ENCODE measurements around the gene CCDC144A. TPM values are rescaled to one million over a fixed set of nuclear protein-coding genes. Genes with fewer than 3 reads are reported as not detected.
A peak's percentile ranks its signal among the peaks of the same experiment; 100 is the strongest.
"Not testable (repeated sequence)": the region's sequence is repeated elsewhere in the genome, so short reads cannot be mapped to it uniquely, and the experiment has no call there.

CCDC144A gene
- total RNA-seq, 4 donors from 2014 or later = 0.67 to 14.4 (median 5.7) TPM

DNA sequence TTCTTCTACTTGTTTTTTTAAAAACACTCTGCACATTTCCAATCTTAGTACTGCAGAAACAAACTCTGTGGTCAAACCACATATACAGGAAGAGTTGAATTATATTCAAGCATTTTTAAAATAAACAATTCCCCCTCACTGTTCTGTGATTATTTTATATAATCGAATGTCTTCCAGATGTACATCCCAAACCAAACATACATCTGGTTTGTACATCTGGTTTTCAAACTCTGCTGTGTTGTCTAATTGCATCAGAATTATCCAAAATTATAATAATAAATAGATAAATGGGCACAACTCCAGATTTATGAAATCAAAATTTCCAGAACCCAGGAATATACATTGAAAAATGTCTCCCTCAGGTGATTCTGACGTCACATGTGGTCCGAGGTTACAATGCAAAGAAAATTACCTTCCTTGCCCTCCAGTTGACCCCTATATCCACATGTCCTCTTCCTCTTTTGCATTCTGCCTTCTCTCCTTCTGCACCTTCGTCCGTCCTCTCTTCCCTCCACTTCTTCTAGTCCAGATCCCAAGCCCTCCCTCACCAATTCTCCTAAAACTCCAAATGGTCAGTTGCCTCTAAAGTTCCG, 13.3 kb upstream of the CCDC144A start:
- no peak overlapping the region for H3K4me3 ChIP-seq
- TF ChIP-seq POLR2AphosphoS5 (IDR thresholded peaks at IDR 0.05) (no peak), EP300 (IDR thresholded peaks at IDR 0.05) (no peak), POLR2A (IDR thresholded peaks at IDR 0.05) (no peak)
- TF ChIP-seq, protein P1, sequence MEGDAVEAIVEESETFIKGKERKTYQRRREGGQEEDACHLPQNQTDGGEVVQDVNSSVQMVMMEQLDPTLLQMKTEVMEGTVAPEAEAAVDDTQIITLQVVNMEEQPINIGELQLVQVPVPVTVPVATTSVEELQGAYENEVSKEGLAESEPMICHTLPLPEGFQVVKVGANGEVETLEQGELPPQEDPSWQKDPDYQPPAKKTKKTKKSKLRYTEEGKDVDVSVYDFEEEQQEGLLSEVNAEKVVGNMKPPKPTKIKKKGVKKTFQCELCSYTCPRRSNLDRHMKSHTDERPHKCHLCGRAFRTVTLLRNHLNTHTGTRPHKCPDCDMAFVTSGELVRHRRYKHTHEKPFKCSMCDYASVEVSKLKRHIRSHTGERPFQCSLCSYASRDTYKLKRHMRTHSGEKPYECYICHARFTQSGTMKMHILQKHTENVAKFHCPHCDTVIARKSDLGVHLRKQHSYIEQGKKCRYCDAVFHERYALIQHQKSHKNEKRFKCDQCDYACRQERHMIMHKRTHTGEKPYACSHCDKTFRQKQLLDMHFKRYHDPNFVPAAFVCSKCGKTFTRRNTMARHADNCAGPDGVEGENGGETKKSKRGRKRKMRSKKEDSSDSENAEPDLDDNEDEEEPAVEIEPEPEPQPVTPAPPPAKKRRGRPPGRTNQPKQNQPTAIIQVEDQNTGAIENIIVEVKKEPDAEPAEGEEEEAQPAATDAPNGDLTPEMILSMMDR (IDR thresholded peaks at IDR 0.05) = no peak
- ATAC-seq = no peak
- H3K27me3 ChIP-seq = peaks cover 17% of the 10 kb centered on the region
- H3K9me3 ChIP-seq = no peaks in the 10 kb centered on the region
- no peaks in the 10 kb centered on the region for H3K36me3 ChIP-seq
- WGBS, 2 donors (ENCODE audit: low coverage in 1 of 2) = 65 to 66% methylated on average over 5 to 6 of the region's 6 CpGs
- H3K27ac ChIP-seq = no peak overlapping the region
- H3K4me1 ChIP-seq = no peaks in the 10 kb centered on the region

DNA sequence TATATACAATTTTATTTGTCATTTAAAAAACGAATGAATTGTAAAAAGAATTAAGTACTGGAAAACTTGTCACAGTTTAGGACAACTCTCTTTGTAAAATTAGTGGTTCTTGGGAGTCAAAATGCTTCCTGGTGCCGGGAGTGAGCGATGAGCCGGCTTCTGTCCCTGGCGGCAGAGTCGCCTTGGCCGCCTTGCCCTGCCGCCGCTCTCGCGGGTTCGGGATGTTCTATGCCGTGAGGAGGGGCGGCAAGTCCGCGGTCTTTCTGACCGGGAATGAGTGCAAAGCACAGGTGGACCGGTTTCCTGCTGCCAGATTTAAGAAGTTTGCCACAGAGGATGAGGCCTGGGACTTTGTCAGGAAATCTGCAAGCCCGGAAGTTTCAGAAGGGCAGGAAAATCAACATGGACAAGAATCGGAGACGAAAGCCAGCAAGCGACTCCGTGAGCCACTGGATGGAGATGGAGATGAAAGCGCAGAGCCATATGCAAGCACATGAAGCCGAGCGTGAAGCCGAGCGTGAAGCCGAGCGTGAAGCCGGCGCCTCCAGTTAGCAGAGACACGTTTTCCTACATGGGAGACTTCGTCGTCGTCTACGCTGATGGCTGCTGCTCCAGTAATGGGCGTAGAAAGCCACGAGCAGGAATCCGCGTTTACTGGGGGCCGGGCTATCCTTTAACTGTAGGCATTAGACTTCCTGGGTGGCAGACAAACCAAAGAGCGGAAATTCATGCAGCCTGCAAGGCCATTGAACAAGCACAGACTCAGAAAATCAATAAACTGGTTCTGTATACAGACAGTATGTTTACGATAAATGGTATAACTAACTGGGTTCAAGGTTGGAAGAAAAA, 6.5 kb upstream of the CCDC144A start:
- WGBS, 2 donors (ENCODE audit: low coverage in 1 of 2) = 45 to 78% methylated on average over 20 to 26 of the region's 44 CpGs
- not testable (repeated sequence) for H3K4me1 ChIP-seq, H3K27ac ChIP-seq, ATAC-seq, H3K9me3 ChIP-seq, H3K36me3 ChIP-seq
- H3K27me3 ChIP-seq = peaks cover 42% of the 10 kb centered on the region
- H3K4me3 ChIP-seq = peak overlapping the region in 1 of 2 donors; percentile 15

DNA sequence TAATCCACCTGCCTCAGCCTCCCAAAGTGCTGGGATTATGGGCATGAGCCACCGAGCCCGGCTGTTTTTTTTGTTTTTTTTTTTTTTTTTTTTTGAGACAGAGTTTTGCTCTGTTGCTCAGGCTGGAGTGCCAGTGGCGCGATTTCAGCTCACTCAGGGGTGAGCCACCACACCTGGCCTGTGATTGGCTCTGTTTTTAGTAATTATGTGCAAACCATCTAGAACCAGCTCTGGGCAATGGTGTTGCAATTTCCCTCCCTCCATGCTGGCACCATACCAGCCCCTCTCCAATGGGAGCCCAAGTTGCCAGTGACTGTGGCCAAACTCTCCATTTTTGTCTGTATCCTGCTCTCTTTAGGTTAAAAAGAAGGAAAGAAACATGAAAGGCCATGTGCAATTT, 4.0 kb upstream of the CCDC144A start:
- WGBS, 2 donors (ENCODE audit: low coverage in 1 of 2) = 94% methylated on average over 3 of the region's 4 CpGs; no CpG with 5 or more reads in 1 of the 2 donors
- not testable (repeated sequence) for H3K36me3 ChIP-seq, H3K27ac ChIP-seq, H3K4me1 ChIP-seq, ATAC-seq, H3K4me3 ChIP-seq, H3K9me3 ChIP-seq
- peaks cover 30% of the 10 kb centered on the region for H3K27me3 ChIP-seq

DNA sequence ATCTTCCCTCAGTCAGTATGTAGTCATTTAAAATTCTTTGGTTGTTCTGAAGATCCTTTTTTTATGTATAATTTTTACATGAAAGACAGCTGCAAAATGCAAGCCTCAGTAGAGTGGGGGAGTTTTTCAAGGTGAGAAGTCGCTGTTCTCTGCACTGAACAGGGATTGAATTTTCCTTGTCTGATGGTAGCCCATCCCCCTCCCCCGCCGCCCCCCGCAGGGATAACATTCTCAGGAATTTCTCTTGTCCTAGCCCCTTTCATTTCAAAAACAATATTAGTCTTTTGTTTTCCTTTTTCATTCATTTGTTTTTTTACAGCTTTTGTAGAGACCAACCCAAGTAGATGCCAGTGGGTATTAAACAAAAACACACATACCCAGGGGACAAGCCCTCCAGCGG, 2.9 kb upstream of the CCDC144A start:
- H3K4me3 ChIP-seq, H3K4me1 ChIP-seq, ATAC-seq, H3K36me3 ChIP-seq, H3K27ac ChIP-seq, H3K9me3 ChIP-seq: not testable (repeated sequence)
- WGBS, 2 donors (ENCODE audit: low coverage in 1 of 2) = 46 to 48% methylated on average over 2 to 4 of the region's 5 CpGs
- H3K27me3 ChIP-seq = peaks cover 24% of the 10 kb centered on the region

DNA sequence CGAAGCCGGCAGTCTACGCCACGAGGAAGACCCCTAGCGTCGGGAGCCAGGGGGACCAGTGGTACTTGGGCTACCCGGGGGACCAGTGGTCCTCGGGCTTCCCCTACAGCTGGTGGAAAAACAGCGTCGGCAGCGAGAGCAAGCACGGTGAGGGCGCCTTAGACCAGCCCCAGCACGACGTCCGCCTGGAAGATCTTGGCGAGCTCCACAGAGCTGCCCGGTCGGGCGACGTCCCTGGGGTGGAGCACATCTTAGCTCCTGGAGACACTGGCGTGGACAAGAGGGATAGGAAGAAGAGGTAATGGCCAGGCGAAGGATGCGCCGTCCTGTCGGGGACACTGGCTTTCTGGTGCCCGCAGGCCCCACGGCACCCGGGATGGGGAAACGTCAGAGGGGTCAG, 406 bp downstream of the CCDC144A start:
- not testable (repeated sequence) for H3K36me3 ChIP-seq, ATAC-seq, H3K4me1 ChIP-seq, H3K27me3 ChIP-seq, H3K9me3 ChIP-seq
- WGBS, 2 donors (ENCODE audit: low coverage in 1 of 2) = 78 to 100% methylated on average over 7 to 10 of the region's 30 CpGs
- Histone ChIP-seq H3K4me3 (peak overlapping the region in 1 of 2 donors; percentile 49), H3K27ac (peak overlapping the region in 2 of 4 donors; percentile 32 to 45)

DNA sequence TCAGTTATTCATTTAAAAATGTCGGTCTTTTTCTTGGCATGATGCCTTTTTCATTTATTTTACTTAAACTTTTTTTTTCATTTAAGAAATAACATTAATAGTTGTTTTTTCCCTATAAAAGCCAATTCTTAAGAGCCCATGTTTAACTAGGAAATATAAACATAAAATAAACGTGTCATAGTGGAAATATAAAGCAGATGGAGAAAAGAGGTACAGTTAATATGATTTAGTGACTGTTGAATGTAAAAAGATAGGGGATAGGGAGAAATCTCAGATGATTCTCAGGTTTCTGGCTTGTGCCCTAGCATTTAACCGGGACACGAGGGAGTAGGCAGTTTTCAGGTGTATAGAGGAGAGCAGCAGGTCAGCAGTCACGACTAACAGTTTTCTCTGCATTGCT, 7.6 kb downstream of the CCDC144A start:
- not testable (repeated sequence) for ATAC-seq, H3K4me3 ChIP-seq, H3K27me3 ChIP-seq, H3K4me1 ChIP-seq, H3K9me3 ChIP-seq, H3K27ac ChIP-seq, H3K36me3 ChIP-seq
- 22 to 25% methylated on average over 4 to 5 of the region's 5 CpGs for WGBS, 2 donors (ENCODE audit: low coverage in 1 of 2)

DNA sequence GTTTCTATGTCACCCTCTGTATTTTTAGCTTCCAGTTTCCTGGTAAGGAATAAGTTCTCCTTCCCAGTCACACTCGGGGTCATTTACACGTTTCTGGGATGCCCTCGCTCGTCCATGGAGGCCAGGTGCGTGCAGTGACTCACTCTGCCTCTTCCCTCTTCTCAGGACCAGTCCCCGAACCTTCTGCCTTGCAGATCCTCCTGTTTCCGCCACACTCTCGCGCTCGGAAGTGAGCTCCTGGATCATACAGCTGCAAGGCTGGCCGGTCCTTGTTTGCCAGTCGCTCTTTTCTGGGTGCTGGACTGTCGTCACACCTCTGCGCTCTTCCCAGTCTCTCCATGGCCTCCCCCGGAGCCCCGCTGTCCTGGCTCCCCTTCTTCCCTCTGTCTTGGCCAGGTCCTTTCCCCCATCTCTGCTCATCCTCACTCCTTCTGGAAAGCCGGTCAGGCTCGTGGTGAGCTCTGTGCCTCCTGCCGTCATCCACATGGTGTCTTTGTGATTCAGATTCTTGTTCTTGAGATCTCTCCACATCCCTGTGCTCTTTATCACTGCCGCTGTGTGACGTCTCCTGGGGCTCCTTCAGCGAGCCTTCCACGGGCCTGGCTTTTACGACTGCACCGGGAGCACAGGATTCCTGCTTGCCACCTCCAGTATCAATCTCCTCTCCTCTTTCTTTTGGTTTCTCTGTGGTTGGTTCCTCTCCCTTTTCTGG, 55.6 kb downstream of the CCDC144A start:
- H3K27ac ChIP-seq, ATAC-seq, H3K9me3 ChIP-seq, H3K27me3 ChIP-seq, H3K4me3 ChIP-seq, H3K4me1 ChIP-seq, H3K36me3 ChIP-seq: not testable (repeated sequence)
- 4 to 12% methylated on average over 10 to 11 of the region's 25 CpGs for WGBS, 2 donors (ENCODE audit: low coverage in 1 of 2)

DNA sequence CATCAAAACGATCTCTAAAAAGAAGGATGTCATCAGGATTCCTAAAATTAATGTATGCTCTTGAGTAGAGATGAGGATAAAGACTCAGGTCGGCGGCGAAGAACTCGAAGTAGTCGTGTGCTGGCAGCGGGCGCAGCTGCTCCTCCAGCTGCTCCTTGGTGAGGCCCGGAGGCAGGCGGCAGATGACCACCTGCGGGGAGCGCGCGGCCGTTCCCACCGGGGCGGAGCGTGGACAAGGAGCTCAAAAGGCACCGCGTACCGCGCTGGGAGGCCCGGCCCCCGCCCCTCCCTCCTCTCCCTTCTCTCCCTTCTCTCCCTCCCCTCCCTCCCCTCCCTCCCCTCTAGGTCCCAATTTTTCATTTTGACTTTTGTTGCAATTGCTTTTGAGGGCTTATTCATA, 56.5 kb downstream of the CCDC144A start:
- not testable (repeated sequence) for H3K4me3 ChIP-seq, H3K27ac ChIP-seq, H3K27me3 ChIP-seq, H3K36me3 ChIP-seq, H3K9me3 ChIP-seq, H3K4me1 ChIP-seq
- 2 to 11% methylated on average over 7 to 16 of the region's 24 CpGs for WGBS, 2 donors (ENCODE audit: low coverage in 1 of 2)
- peak; percentile 46 for ATAC-seq

DNA sequence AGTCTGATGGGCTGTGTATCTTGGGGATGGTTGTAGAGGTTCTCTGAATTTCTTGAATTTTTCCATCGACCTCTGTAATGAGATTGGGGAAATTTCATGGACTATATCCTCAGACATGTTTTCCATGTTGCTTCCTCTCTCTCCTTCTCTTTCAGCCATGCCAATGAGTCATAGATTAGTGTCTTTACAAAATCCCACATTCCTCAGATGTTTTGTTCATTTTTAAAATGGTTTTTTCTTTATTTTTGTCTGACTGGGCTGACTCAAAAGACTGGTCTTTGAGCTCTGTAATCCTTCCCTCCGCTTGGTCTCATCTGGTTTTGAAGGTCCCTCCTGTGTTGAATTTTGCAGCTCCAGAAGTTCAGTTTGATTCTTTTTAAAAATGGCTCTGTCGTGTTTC, 60.5 kb downstream of the CCDC144A start:
- not testable (repeated sequence) for H3K9me3 ChIP-seq, ATAC-seq, H3K36me3 ChIP-seq, H3K27ac ChIP-seq, H3K4me3 ChIP-seq, H3K27me3 ChIP-seq, H3K4me1 ChIP-seq
- 47% methylated on average over 2 of the region's 3 CpGs; no CpG with 5 or more reads in 1 of the 2 donors for WGBS, 2 donors (ENCODE audit: low coverage in 1 of 2)

Measured in gastroesophageal sphincter (tissue), 4 donors.